Cortex of kidney (tissue), 1 donor: ENCODE results near the gene RNF44.
"Not testable (repeated sequence)": the region's sequence is repeated elsewhere in the genome, so short reads cannot be mapped to it uniquely, and the experiment has no call there.

Source experiments
- DNase-seq: peaks from one replicate; lab custom pipeline; 2025; lab: John Stamatoyannopoulos, UW

The RNF44 gene

GRCh38 chr5:176552332-176552869 lies 15.2 kb upstream of the RNF44 start:
- DNase-seq = no peak

- not testable (repeated sequence) for DNase-seq
Measured at GRCh38 chr5:176550937-176551336, 13.7 kb upstream of the RNF44 start.

GRCh38 chr5:176550275-176550831 lies 13.2 kb upstream of the RNF44 start:
- DNase-seq = no peak

- DNase-seq = no peak
Measured at GRCh38 chr5:176549871-176550270, 12.7 kb upstream of the RNF44 start.

- DNase-seq = no peak
Measured at GRCh38 chr5:176548967-176549444, 11.8 kb upstream of the RNF44 start, which contains the start of gene CDHR2. Gene CDHR2 (plus strand): TSS chr5:176549342. CDS start chr5:176565353, 16,011 bp downstream.

GRCh38 chr5:176547802-176548201 lies 10.6 kb upstream of the RNF44 start:
- no peak for DNase-seq

- no peak for DNase-seq
Measured at GRCh38 chr5:176545737-176546509, 8.7 kb upstream of the RNF44 start.

GRCh38 chr5:176545388-176545736 lies 8.2 kb upstream of the RNF44 start:
- DNase-seq = no peak

- no peak for DNase-seq
Measured at GRCh38 chr5:176543428-176544182, 6.4 kb upstream of the RNF44 start.

- no peak for DNase-seq
Measured at GRCh38 chr5:176542596-176543427, 5.6 kb upstream of the RNF44 start.

GRCh38 chr5:176542135-176542595 lies 5.0 kb upstream of the RNF44 start:
- DNase-seq = no peak

- DNase-seq = no peak
Measured at GRCh38 chr5:176541338-176542134, 4.3 kb upstream of the RNF44 start.

GRCh38 chr5:176540956-176541337 lies 3.7 kb upstream of the RNF44 start:
- no peak for DNase-seq

GRCh38 chr5:176540476-176540899 lies 3.3 kb upstream of the RNF44 start:
- no peak for DNase-seq

GRCh38 chr5:176538989-176539384 lies 1.8 kb upstream of the RNF44 start:
- no peak for DNase-seq

GRCh38 chr5:176538230-176538988 lies 1.2 kb upstream of the RNF44 start:
- no peak for DNase-seq

GRCh38 chr5:176537554-176538229 lies 490 bp upstream of the RNF44 start:
- DNase-seq = peak; percentile 86

GRCh38 chr5:176536132-176536901 lies 885 bp downstream of the RNF44 start:
- DNase-seq = no peak
